GM19372 (cell line): Measurements from ENCODE around the gene FHAD1.
"Not testable (repeated sequence)": the region's sequence is repeated elsewhere in the genome, so short reads cannot be mapped to it uniquely, and the experiment has no call there.

Experiments
- ATAC-seq: cut with Tn5 transposase; IDR thresholded peaks from one replicate; pipeline ENCODE4 v1.9.1; 2021; ENCODE audit warnings: mild to moderate bottlenecking, low read depth, moderate library complexity; ENCODE audit not compliant: unreplicated experiment

Gene FHAD1

GRCh38 chr1:15303935-15304334 is 56.9 kb downstream of the FHAD1 start:
- no peak for ATAC-seq

- no peak for ATAC-seq
Measured at GRCh38 chr1:15304708-15305467, 57.9 kb downstream of the FHAD1 start.

DNA sequence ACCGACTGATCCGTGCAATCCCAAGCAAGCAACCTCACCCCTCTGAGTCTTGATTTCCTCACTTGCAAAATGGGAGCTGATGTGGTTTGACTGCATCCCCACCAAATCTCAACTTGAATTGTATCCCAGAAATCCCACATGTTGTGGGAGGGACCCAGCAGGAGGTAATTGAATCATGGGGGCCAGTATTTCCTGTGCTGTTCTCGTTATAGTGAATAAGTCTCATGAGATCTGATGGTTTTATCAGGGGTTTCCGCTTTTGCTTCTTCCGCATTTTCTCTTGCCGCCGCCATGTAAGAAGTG is 58.4 kb downstream of the FHAD1 start:
- ATAC-seq, result no peak

DNA sequence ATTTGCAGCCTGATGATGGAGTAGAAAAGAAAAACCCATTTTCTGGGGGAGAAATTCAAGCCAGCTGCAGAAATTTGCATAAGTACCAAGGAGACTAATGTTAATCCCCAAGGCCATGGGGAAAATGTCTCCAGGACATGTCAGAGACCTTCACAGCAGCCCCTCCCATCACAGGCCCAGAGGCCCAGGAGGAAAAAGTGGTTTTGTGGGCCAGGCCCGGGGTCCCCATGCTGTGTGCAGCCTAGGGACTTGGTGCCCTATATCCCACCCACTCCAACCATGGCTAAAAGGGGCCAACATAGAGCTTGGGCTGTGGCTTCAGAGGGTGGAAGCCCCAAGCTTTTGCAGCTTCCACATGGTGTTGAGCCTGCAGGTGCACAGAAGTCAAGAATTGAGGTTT is 59.3 kb downstream of the FHAD1 start:
- ATAC-seq, result not testable (repeated sequence)

GRCh38 chr1:15308135-15308534 is 61.1 kb downstream of the FHAD1 start:
- no peak for ATAC-seq

DNA sequence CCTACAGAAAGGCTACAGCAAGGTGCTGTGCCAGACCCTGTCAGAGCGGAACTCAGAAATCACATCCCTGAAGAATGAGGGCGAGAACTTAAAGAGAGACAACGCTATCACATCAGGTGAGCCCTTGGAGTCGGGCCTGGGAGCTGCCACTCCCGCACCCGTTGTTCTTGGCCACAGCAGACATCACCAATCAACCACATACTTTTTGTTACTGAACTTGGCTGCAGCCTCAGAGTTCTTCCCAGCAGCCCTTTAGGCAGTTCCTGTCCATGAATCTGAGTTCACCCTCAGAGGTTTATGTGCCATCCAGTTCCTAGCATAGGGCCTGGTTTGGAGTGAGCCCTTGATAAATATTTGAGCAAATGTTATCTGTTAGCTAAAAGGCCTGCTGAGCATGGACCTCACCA is 61.6 kb downstream of the FHAD1 start:
- no peak for ATAC-seq

GRCh38 chr1:15309687-15310086 is 62.7 kb downstream of the FHAD1 start:
- ATAC-seq, result no peak

- no peak for ATAC-seq
Measured at GRCh38 chr1:15310544-15310943, 63.5 kb downstream of the FHAD1 start.

GRCh38 chr1:15311122-15311822 is 64.2 kb downstream of the FHAD1 start:
- ATAC-seq, result no peak

GRCh38 chr1:15311880-15312279 is 64.9 kb downstream of the FHAD1 start:
- ATAC-seq, result no peak

- no peak for ATAC-seq
Measured at GRCh38 chr1:15312626-15313411, 65.8 kb downstream of the FHAD1 start.

GRCh38 chr1:15314328-15315281 is 67.6 kb downstream of the FHAD1 start:
- no peak for ATAC-seq

GRCh38 chr1:15315815-15316214 is 68.8 kb downstream of the FHAD1 start:
- ATAC-seq, result no peak

DNA sequence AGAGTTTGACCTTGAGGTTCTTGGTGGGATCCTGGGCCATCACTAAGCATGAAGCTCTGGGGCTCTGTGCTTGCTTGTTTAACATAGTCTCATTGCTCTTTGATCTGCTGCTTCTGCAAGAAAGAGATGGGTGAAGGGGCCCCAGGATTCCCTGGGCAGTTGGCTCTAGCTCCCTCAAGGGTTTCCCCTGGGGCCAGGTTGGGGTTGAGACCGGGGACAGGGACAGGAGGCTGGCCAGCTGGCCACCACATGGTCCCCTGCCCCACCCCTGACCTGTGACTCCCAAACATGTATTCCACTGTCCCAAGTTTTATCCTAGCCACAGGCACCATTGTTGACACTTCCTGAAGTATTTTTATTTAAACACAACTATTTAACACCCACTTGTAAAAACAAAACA is 69.5 kb downstream of the FHAD1 start:
- no peak for ATAC-seq

DNA sequence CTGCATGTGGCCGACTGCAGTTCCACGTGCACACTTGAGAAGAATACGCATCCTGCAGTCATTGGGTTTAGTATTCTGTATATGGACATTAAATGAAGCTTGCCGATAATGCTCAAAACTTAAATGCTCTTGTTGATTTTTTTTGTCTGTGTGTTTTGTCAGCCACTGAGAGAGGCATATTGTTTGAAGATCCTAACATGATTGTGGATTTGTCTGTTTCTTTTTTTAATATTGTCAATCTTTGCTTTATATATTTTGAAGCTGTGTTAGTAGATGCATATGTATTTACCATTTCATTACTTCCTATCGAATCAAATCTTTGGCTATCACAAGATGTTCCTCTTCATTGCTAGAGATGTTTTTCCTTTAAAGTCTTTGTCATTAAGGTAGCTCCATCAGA is 73.2 kb downstream of the FHAD1 start:
- ATAC-seq, result no peak

- ATAC-seq, result no peak
Measured at GRCh38 chr1:15321601-15322000, 74.6 kb downstream of the FHAD1 start.

- ATAC-seq, result no peak
Measured at GRCh38 chr1:15322648-15323350, 75.8 kb downstream of the FHAD1 start.

DNA sequence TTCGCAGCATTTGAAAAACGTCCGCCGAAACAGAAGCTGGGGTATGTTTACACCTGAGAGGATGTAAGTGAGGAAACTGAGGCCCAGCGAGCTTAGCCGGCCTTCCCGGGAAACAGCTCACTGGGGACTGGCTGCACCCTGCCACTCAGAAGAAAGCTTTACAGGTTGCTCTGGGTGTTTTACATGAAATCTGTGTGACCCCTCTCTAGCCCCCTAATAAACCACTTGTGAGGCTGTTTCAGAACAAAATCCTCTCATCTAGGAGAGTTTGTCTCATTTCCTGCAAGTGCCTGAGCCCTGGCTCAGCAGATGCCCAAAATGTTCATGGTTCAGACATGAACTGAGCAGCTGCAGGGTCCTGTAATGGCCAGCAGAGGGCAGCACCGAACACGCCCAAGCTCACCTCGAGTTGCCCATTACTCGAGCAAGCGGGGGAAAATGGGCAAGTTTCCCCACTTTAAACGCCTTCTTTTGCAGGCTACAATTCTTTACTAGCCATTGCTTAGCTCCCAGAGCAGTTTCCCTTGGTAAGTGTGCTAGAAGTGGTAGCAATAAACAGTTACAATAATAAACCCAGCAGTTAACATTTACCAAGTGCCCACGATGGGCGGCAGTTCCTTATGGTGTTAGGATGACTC is 76.4 kb downstream of the FHAD1 start:
- ATAC-seq, result no peak
